Neural cell (in vitro differentiated cells): Measurements from ENCODE around the gene HMOX2. TPM values are rescaled to one million over a fixed set of nuclear protein-coding genes. Genes with fewer than 3 reads are reported as not detected.

ENCODE experiments used
- H2AFZ ChIP-seq: fragments of 200-600, 300-800 bp; sonication (generic), shearing (Covaris generic); 2 replicates; pipeline ENCODE4 v1.6.0; 2014; ENCODE audit warnings: low read depth, mild to moderate bottlenecking, antibody characterized with exemption, low read length, moderate library complexity
- H3F3A ChIP-seq: fragments of 200-600 bp; shearing (Covaris generic); 2 replicates; pipeline ENCODE4 v1.6.1; 2016; ENCODE audit warnings: mild to moderate bottlenecking, moderate library complexity, mixed read lengths, antibody characterized with exemption, low read length; ENCODE audit not compliant: insufficient read depth, poor library complexity, severe bottlenecking
- H3K27ac ChIP-seq: fragments of 200-600, 300-800 bp; sonication (generic), shearing (Covaris generic); 2 replicates; pipeline ENCODE4 v1.5.1; 2014; ENCODE audit warnings: mild to moderate bottlenecking, low read length, moderate library complexity
- H3K27me3 ChIP-seq: fragments of 300-800, 200-600 bp; sonication (generic), shearing (Covaris generic); 2 replicates; pipeline ENCODE4 v1.6.0; 2014; ENCODE audit warnings: mild to moderate bottlenecking, low read depth, low read length, moderate library complexity; ENCODE audit not compliant: insufficient read depth
- H3K36me3 ChIP-seq: fragments of 300-800, 200-600 bp; sonication (generic), shearing (Covaris generic); 2 replicates; pipeline ENCODE4 v1.5.1; 2014; ENCODE audit warnings: mild to moderate bottlenecking, antibody characterized with exemption, low read length, moderate library complexity; ENCODE audit not compliant: insufficient read depth
- H3K4me2 ChIP-seq: fragments of 300-800, 200-600 bp; sonication (generic), shearing (Covaris generic); 2 replicates; pipeline ENCODE4 v1.6.0; 2014; ENCODE audit warnings: mild to moderate bottlenecking, low read length
- H3K4me3 ChIP-seq: fragments of 300-800, 200-600 bp; sonication (generic), shearing (Covaris generic); 2 replicates; pipeline ENCODE4 v1.5.1; 2014; ENCODE audit warnings: mild to moderate bottlenecking, low read length, moderate library complexity
- H3K79me2 ChIP-seq: fragments of 200-600 bp; shearing (Covaris generic); replicated peaks from 2 replicates; pipeline ENCODE4 v1.6.0; 2014; ENCODE audit warnings: mild to moderate bottlenecking, low read length, moderate library complexity; ENCODE audit not compliant: insufficient read depth
- H3K9ac ChIP-seq: fragments of 300-800, 200-600 bp; sonication (generic), shearing (Covaris generic); 2 replicates; pipeline ENCODE4 v1.6.1; 2016; ENCODE audit warnings: mild to moderate bottlenecking, low read length, mixed read lengths
- H3K9me2 ChIP-seq: fragments of 200-600 bp; shearing (Covaris generic); 2 replicates; pipeline ENCODE4 v1.6.1; 2016; ENCODE audit warnings: mild to moderate bottlenecking, low read length, mixed read lengths; ENCODE audit not compliant: insufficient read depth
- H3K9me3 ChIP-seq: fragments of 200-600, 300-800 bp; sonication (generic), shearing (Covaris generic); 2 replicates; pipeline ENCODE4 v1.6.1; 2016; ENCODE audit warnings: mild to moderate bottlenecking, mixed run types, low read length, moderate library complexity, mixed read lengths
- H4K20me1 ChIP-seq: fragments of 200-600 bp; shearing (Covaris generic); 2 replicates; pipeline ENCODE4 v1.6.1; 2016; ENCODE audit warnings: mild to moderate bottlenecking, mixed run types; ENCODE audit not compliant: insufficient read depth
- EP300 ChIP-seq: fragments of 450-650 bp; conservative IDR thresholded peaks from 2 replicates; pipeline ENCODE4 v1.6.1; 2014; ENCODE audit warnings: antibody characterized with exemption, mild to moderate bottlenecking, moderate library complexity; ENCODE audit not compliant: poor library complexity, severe bottlenecking
- EZH2 ChIP-seq: fragments of 200-600, 300-800 bp; shearing (Covaris generic), sonication (generic); IDR thresholded peaks from 2 replicates; pipeline ENCODE4 v1.6.1; 2014; ENCODE audit warnings: antibody characterized with exemption, low read length, borderline replicate concordance, mild to moderate bottlenecking; ENCODE audit not compliant: insufficient read depth, poor library complexity, severe bottlenecking
- MXI1 ChIP-seq: fragments of 450-650 bp; conservative IDR thresholded peaks from 2 replicates; pipeline ENCODE4 v1.6.1; 2014; ENCODE audit warnings: antibody characterized with exemption, mild to moderate bottlenecking; ENCODE audit not compliant: poor library complexity, severe bottlenecking
- POLR2AphosphoS5 ChIP-seq: IDR thresholded peaks from 2 replicates; pipeline ENCODE4 v1.6.1; 2012
- RAD21 ChIP-seq: fragments of 450-650 bp; conservative IDR thresholded peaks from 2 replicates; pipeline ENCODE4 v1.6.1; 2014; ENCODE audit warnings: antibody characterized with exemption, mild to moderate bottlenecking, moderate library complexity
- SMC3 ChIP-seq: fragments of 450-650 bp; conservative IDR thresholded peaks from 2 replicates; pipeline ENCODE4 v1.6.1; 2014; ENCODE audit warnings: antibody characterized with exemption, mild to moderate bottlenecking, moderate library complexity; ENCODE audit not compliant: poor library complexity
- TAF1 ChIP-seq: IDR thresholded peaks from 2 replicates; pipeline ENCODE4 v1.6.1; 2012; ENCODE audit warnings: low read depth
- polyA plus RNA-seq: library from polyadenylated mRNA; depleted of rRNA; stranded (reverse); fragments of >200 nt; gene quantifications from 2 replicates; pipeline ENCODE4 v1.2.3, GENCODE V29; 2014
- TF ChIP-seq, protein P1 (sequence below): IDR thresholded peaks from 2 replicates; pipeline ENCODE4 v1.6.1; 2012; ENCODE audit warnings: borderline replicate concordance
- TF ChIP-seq, protein P2 (sequence below): fragments of 450-650 bp; IDR thresholded peaks from 2 replicates; pipeline ENCODE4 v1.5.1; 2014; ENCODE audit warnings: antibody characterized with exemption, mild to moderate bottlenecking, moderate library complexity; ENCODE audit not compliant: poor library complexity, severe bottlenecking

HMOX2 gene
- polyA plus RNA-seq, 1 donor from 2014 or later = 79.4 TPM

DNA sequence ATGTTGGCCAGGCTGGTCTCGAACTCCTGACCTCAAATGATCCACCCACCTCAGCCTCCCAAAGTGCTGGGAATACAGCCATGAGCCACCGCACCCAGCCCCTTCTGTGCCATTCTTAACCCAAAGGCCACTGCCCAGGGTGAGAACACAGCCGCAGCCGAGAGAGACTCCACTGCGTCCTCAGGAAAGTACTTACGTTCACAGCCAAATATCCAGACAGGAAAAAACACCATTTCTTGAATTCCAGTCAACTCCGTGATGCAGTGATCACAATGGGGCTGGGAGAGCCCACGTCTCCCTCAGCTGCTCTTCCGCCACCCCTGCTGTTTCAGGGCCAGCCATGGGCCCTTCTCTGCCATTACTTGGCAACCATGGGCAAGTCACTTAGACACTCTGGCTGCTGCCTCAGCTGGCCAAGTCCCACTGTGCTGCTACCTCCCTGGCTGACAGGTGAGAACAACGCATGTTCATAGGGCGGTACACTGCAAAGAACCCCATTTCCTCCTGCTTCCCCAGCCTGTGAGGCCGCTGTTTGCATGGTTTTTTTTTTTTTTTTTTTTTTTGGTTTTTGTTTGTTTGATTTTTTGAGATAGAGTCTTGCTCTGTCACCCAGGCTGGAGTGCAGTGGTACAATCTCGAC lies 58.1 kb downstream of the HMOX2 start:
- Histone ChIP-seq H3K36me3 (no peaks in the 10 kb centered on the region), H3K4me3 (no peak overlapping the region), H2AFZ (no peak overlapping the region), H3K9me2 (no peaks in the 10 kb centered on the region), H3K9ac (no peak overlapping the region), H3K4me2 (no peak overlapping the region), H3F3A (no peaks in the 10 kb centered on the region), H3K9me3 (no peaks in the 10 kb centered on the region), H3K27me3 (no peaks in the 10 kb centered on the region), H3K27ac (no peak overlapping the region), H4K20me1 (no peaks in the 10 kb centered on the region), H3K79me2 (peaks cover 30% of the 10 kb centered on the region)
- TF ChIP-seq, protein P1, sequence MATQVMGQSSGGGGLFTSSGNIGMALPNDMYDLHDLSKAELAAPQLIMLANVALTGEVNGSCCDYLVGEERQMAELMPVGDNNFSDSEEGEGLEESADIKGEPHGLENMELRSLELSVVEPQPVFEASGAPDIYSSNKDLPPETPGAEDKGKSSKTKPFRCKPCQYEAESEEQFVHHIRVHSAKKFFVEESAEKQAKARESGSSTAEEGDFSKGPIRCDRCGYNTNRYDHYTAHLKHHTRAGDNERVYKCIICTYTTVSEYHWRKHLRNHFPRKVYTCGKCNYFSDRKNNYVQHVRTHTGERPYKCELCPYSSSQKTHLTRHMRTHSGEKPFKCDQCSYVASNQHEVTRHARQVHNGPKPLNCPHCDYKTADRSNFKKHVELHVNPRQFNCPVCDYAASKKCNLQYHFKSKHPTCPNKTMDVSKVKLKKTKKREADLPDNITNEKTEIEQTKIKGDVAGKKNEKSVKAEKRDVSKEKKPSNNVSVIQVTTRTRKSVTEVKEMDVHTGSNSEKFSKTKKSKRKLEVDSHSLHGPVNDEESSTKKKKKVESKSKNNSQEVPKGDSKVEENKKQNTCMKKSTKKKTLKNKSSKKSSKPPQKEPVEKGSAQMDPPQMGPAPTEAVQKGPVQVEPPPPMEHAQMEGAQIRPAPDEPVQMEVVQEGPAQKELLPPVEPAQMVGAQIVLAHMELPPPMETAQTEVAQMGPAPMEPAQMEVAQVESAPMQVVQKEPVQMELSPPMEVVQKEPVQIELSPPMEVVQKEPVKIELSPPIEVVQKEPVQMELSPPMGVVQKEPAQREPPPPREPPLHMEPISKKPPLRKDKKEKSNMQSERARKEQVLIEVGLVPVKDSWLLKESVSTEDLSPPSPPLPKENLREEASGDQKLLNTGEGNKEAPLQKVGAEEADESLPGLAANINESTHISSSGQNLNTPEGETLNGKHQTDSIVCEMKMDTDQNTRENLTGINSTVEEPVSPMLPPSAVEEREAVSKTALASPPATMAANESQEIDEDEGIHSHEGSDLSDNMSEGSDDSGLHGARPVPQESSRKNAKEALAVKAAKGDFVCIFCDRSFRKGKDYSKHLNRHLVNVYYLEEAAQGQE = no peak
- TF ChIP-seq EP300 = no peak
- no peak for TF ChIP-seq TAF1
- TF ChIP-seq, protein P2, sequence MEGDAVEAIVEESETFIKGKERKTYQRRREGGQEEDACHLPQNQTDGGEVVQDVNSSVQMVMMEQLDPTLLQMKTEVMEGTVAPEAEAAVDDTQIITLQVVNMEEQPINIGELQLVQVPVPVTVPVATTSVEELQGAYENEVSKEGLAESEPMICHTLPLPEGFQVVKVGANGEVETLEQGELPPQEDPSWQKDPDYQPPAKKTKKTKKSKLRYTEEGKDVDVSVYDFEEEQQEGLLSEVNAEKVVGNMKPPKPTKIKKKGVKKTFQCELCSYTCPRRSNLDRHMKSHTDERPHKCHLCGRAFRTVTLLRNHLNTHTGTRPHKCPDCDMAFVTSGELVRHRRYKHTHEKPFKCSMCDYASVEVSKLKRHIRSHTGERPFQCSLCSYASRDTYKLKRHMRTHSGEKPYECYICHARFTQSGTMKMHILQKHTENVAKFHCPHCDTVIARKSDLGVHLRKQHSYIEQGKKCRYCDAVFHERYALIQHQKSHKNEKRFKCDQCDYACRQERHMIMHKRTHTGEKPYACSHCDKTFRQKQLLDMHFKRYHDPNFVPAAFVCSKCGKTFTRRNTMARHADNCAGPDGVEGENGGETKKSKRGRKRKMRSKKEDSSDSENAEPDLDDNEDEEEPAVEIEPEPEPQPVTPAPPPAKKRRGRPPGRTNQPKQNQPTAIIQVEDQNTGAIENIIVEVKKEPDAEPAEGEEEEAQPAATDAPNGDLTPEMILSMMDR = no peak
- TF ChIP-seq EZH2 = no peak
- TF ChIP-seq POLR2AphosphoS5 = no peak
- no peak for TF ChIP-seq MXI1
- no peak for TF ChIP-seq SMC3
- TF ChIP-seq RAD21 = no peak

DNA sequence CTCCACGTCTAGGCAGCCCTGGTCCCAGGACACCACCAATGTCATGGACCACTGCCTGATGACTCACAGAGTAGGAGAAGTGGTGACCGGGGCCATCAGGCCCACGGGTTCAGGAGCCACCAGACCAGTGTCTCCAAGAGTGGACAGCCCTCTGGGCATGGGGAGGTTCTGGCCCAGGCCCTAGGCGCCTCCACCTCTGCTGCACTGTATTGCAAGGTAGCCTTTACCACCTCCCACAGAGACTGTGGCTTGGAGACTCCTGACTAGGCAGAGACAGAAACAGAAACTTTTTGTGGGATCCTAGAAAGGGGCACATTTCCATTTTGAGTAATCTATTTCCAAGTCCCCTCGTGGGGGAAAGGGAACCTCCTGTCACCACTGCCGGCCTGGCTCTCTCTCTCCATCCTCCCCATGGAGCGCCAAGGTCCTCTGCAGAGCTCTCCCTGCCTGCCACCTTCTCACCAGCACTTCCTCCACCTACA lies 59.5 kb downstream of the HMOX2 start:
- Histone ChIP-seq H3K79me2 (peaks cover 30% of the 10 kb centered on the region), H3K9ac (no peak overlapping the region), H3K27ac (no peak overlapping the region), H3K27me3 (no peaks in the 10 kb centered on the region), H4K20me1 (no peaks in the 10 kb centered on the region), H3K4me3 (peak overlapping the region; percentile 11), H3K36me3 (no peaks in the 10 kb centered on the region), H2AFZ (no peak overlapping the region), H3F3A (no peaks in the 10 kb centered on the region), H3K9me2 (no peaks in the 10 kb centered on the region), H3K4me2 (no peak overlapping the region), H3K9me3 (no peaks in the 10 kb centered on the region)
- TF ChIP-seq POLR2AphosphoS5 = no peak
- no peak for TF ChIP-seq EP300
- TF ChIP-seq SMC3 = no peak
- TF ChIP-seq TAF1 = no peak
- TF ChIP-seq, protein P1 = no peak
